Measurements from ENCODE around the gene ATAD1. TPM values are rescaled to one million over a fixed set of nuclear protein-coding genes. Genes with fewer than 3 reads are reported as not detected.
"Not testable (repeated sequence)": the region's sequence is repeated elsewhere in the genome, so short reads cannot be mapped to it uniquely, and the experiment has no call there.

Gene ATAD1
- total and polyA plus RNA-seq, 3 donors from 2014 or later = 68.5 to 162 (median 107) TPM

- intact Hi-C loops (cut with DNase I; ENCODE audit: low total_unique reads) = loop anchor here (10.0 kb wide), 2 partner anchors 183 to 523 kb away; no protein-coding TSS in a partner anchor
Measured at GRCh38 chr10:87861953-87862678, 44.1 kb upstream of the ATAD1 start.

GRCh38 chr10:87861566-87861952, 43.5 kb upstream of the ATAD1 start:
- intact Hi-C loops (cut with DNase I; ENCODE audit: low total_unique reads) = loop anchor here (10.0 kb wide), 2 partner anchors 183 to 523 kb away; no protein-coding TSS in a partner anchor

More at GRCh38 chr10:87861953-87862678, 44.1 kb upstream of the ATAD1 start:
- DNase-seq = peak; percentile 97
- Histone ChIP-seq H3K36me3 (ENCODE audit: low read depth, missing control alignments) (no peaks in the 10 kb centered on the region), H3K27me3 (no peaks in the 10 kb centered on the region), H3K27ac (peak overlapping the region; percentile 87 to 99), H3K4me3 (peak overlapping the region; percentile 93 to 96), H3K4me1 (peaks cover 11% of the 10 kb centered on the region), H3K9me3 (no peaks in the 10 kb centered on the region)
- peak in 1 of 3 experiments; percentile 1 for TF ChIP-seq CTCF (IDR thresholded peaks at IDR 0.05)
- no peak for TF ChIP-seq POLR2A (IDR thresholded peaks at IDR 0.05)
- 0 to 1% methylated on average over 27 to 57 of the region's 57 CpGs for WGBS, 2 donors

GRCh38 chr10:87860816-87861403, 42.9 kb upstream of the ATAD1 start:
- Histone ChIP-seq H3K9me3 (no peaks in the 10 kb centered on the region), H3K4me1 (peaks cover 11% of the 10 kb centered on the region), H3K27ac (peak overlapping the region; percentile 87 to 99), H3K36me3 (ENCODE audit: low read depth, missing control alignments) (no peaks in the 10 kb centered on the region), H3K4me3 (no peak overlapping the region), H3K27me3 (no peaks in the 10 kb centered on the region)
- WGBS, 2 donors = 54 to 64% methylated on average over 4 of the region's 4 CpGs
- intact Hi-C loops (cut with DNase I; ENCODE audit: low total_unique reads) = loop anchor here (10.0 kb wide), 2 partner anchors 184 to 524 kb away; no protein-coding TSS in a partner anchor
- TF ChIP-seq POLR2A (IDR thresholded peaks at IDR 0.05) = no peak
- TF ChIP-seq CTCF (IDR thresholded peaks at IDR 0.05) = no peak
- no peak for DNase-seq

More at GRCh38 chr10:87861566-87861952, 43.5 kb upstream of the ATAD1 start:
- no peaks in the 10 kb centered on the region for H3K36me3 ChIP-seq (ENCODE audit: low read depth, missing control alignments)
- H3K27me3 ChIP-seq = no peaks in the 10 kb centered on the region
- WGBS, 2 donors = 5 to 18% methylated on average over 8 to 16 of the region's 16 CpGs
- TF ChIP-seq CTCF (IDR thresholded peaks at IDR 0.05) = no peak
- TF ChIP-seq POLR2A (IDR thresholded peaks at IDR 0.05) = no peak
- peak overlapping the region; percentile 87 to 99 for H3K27ac ChIP-seq
- H3K4me1 ChIP-seq = peaks cover 11% of the 10 kb centered on the region
- DNase-seq = peak; percentile 86
- H3K9me3 ChIP-seq = no peaks in the 10 kb centered on the region
- H3K4me3 ChIP-seq = peak overlapping the region; percentile 93 to 96

- H3K9me3 ChIP-seq = no peaks in the 10 kb centered on the region
- 39 to 51% methylated on average over 3 of the region's 3 CpGs for WGBS, 2 donors
- H3K27me3 ChIP-seq = no peaks in the 10 kb centered on the region
- TF ChIP-seq CTCF (IDR thresholded peaks at IDR 0.05) (peak; percentile 41 to 58 (median 45)), POLR2A (IDR thresholded peaks at IDR 0.05) (no peak)
- DNase-seq = peak; percentile 57
- peaks cover 11% of the 10 kb centered on the region for H3K4me1 ChIP-seq
- no peak overlapping the region for H3K27ac ChIP-seq
- intact Hi-C loops (cut with DNase I; ENCODE audit: low total_unique reads) = loop anchor here (10.0 kb wide), 2 partner anchors 185 to 525 kb away; no protein-coding TSS in a partner anchor
- H3K36me3 ChIP-seq (ENCODE audit: low read depth, missing control alignments) = no peaks in the 10 kb centered on the region
- no peak overlapping the region for H3K4me3 ChIP-seq
Measured at GRCh38 chr10:87860156-87860795, 42.2 kb upstream of the ATAD1 start.

- H3K9me3 ChIP-seq; H3K27me3 ChIP-seq; DNase-seq; H3K4me1 ChIP-seq; H3K27ac ChIP-seq; H3K36me3 ChIP-seq (ENCODE audit: low read depth, missing control alignments); H3K4me3 ChIP-seq: not testable (repeated sequence)
- intact Hi-C loops (cut with DNase I; ENCODE audit: low total_unique reads) = loop anchor here (10.0 kb wide), 1 partner anchor 699 kb away; no protein-coding TSS in a partner anchor
- WGBS, 2 donors = 90 to 96% methylated on average over 4 of the region's 4 CpGs
Measured at GRCh38 chr10:87855665-87856064, 37.6 kb upstream of the ATAD1 start.

GRCh38 chr10:87855247-87855646, 37.2 kb upstream of the ATAD1 start:
- 89 to 91% methylated on average over 5 of the region's 5 CpGs for WGBS, 2 donors
- not testable (repeated sequence) for H3K27ac ChIP-seq; H3K27me3 ChIP-seq; H3K9me3 ChIP-seq; H3K36me3 ChIP-seq (ENCODE audit: low read depth, missing control alignments); H3K4me3 ChIP-seq; DNase-seq; H3K4me1 ChIP-seq
- intact Hi-C loops (cut with DNase I; ENCODE audit: low total_unique reads) = loop anchor here (10.0 kb wide), 1 partner anchor 700 kb away; no protein-coding TSS in a partner anchor

Data from testis (tissue), 3 donors.